ENCODE results near the gene SREBF2. TPM values are rescaled to one million over a fixed set of nuclear protein-coding genes. Genes with fewer than 3 reads are reported as not detected.

SREBF2 gene
- total RNA-seq, 6 experiments from 2014 or later: 29.3 to 42.1 (median 37.6) TPM

GRCh38 chr22:41917903-41918791 is 85.2 kb downstream of the SREBF2 start:
- no peak for TF ChIP-seq CTCF (IDR thresholded peaks at IDR 0.05)
- no peak for DNase-seq
- H3K36me3 Mint-ChIP-seq (ENCODE audit: low read depth): no peaks in the 10 kb centered on the region
- H3K4me1 Mint-ChIP-seq (ENCODE audit: low read depth): peaks cover 5% of the 10 kb centered on the region; the same call in 1 of the 2 replicates
- peaks cover 25% of the 10 kb centered on the region for H3K27me3 Mint-ChIP-seq (ENCODE audit: insufficient read depth)
- H3K4me3 Mint-ChIP-seq: no peak overlapping the region
- H3K27ac Mint-ChIP-seq: no peak overlapping the region
- H3K9me3 Mint-ChIP-seq: no peaks in the 10 kb centered on the region

GRCh38 chr22:41919357-41920224 is 86.7 kb downstream of the SREBF2 start:
- Mint-ChIP-seq H3K4me3 (peak overlapping the region; percentile 37), H3K9me3 (no peaks in the 10 kb centered on the region), H3K36me3 (ENCODE audit: low read depth) (no peaks in the 10 kb centered on the region), H3K4me1 (ENCODE audit: low read depth) (peaks cover 5% of the 10 kb centered on the region; the same call in 1 of the 2 replicates), H3K27me3 (ENCODE audit: insufficient read depth) (peaks cover 22% of the 10 kb centered on the region), H3K27ac (no peak overlapping the region)
- TF ChIP-seq CTCF (IDR thresholded peaks at IDR 0.05): no peak
- DNase-seq: no peak

- H3K36me3 Mint-ChIP-seq (ENCODE audit: low read depth): no peaks in the 10 kb centered on the region
- TF ChIP-seq CTCF (IDR thresholded peaks at IDR 0.05): no peak
- H3K27ac Mint-ChIP-seq: no peak overlapping the region
- H3K9me3 Mint-ChIP-seq: no peaks in the 10 kb centered on the region
- H3K4me3 Mint-ChIP-seq: no peak overlapping the region
- H3K27me3 Mint-ChIP-seq (ENCODE audit: insufficient read depth): peaks cover 18% of the 10 kb centered on the region
- no peak for DNase-seq
- peaks cover 5% of the 10 kb centered on the region; the same call in 1 of the 2 replicates for H3K4me1 Mint-ChIP-seq (ENCODE audit: low read depth)
These were observed 87.5 kb downstream of the SREBF2 start for GRCh38 chr22:41920271-41920976.

- no peak for TF ChIP-seq CTCF (IDR thresholded peaks at IDR 0.05)
- Mint-ChIP-seq H3K9me3 (no peaks in the 10 kb centered on the region), H3K27ac (no peak overlapping the region), H3K4me3 (no peak overlapping the region), H3K4me1 (ENCODE audit: low read depth) (peaks cover 5% of the 10 kb centered on the region; the same call in 1 of the 2 replicates), H3K27me3 (ENCODE audit: insufficient read depth) (peaks cover 12% of the 10 kb centered on the region), H3K36me3 (ENCODE audit: low read depth) (no peaks in the 10 kb centered on the region)
- DNase-seq: no peak
These were observed 89.4 kb downstream of the SREBF2 start for GRCh38 chr22:41922328-41922727.

GRCh38 chr22:41922940-41923594 is 90.2 kb downstream of the SREBF2 start:
- no peaks in the 10 kb centered on the region for H3K9me3 Mint-ChIP-seq
- no peaks in the 10 kb centered on the region for H3K36me3 Mint-ChIP-seq (ENCODE audit: low read depth)
- H3K4me1 Mint-ChIP-seq (ENCODE audit: low read depth): peaks cover 3% of the 10 kb centered on the region; the same call in 1 of the 2 replicates
- peaks cover 17% of the 10 kb centered on the region for H3K27me3 Mint-ChIP-seq (ENCODE audit: insufficient read depth)
- DNase-seq: no peak
- no peak overlapping the region for H3K27ac Mint-ChIP-seq
- H3K4me3 Mint-ChIP-seq: no peak overlapping the region
- TF ChIP-seq CTCF (IDR thresholded peaks at IDR 0.05): no peak
